GM19452 (cell line): ENCODE measurements around the gene KCMF1.

ENCODE experiments used
- ATAC-seq: cut with Tn5 transposase; IDR thresholded peaks from one replicate; pipeline ENCODE4 v1.9.1; 2021; ENCODE audit not compliant: unreplicated experiment

The KCMF1 gene

GRCh38 chr2:85019121-85019520, 48.2 kb downstream of the KCMF1 start:
- ATAC-seq, result no peak

GRCh38 chr2:85022232-85022631, 51.3 kb downstream of the KCMF1 start:
- ATAC-seq, result no peak

- no peak for ATAC-seq
These were observed 53.5 kb downstream of the KCMF1 start for GRCh38 chr2:85024372-85025047.

DNA sequence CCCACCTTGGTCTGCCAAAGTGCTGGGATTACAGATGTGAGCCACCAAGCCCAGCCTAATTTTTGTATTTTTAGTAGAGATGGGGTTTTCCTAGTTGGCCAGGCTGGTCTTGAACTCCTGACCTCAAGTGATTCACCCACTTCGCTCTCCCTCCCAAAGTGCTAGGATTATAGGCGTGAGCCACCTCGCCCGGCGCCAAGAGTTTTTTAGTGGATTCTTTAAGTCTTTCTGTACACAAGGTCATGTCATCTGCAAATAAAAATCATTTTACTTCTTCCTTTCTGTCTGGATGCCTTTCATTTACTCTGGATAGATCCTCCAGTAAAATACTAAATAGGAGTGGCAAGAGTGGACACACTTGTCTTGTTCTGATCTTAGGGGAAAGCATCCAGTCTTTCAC, 61.7 kb downstream of the KCMF1 start:
- ATAC-seq, result no peak

DNA sequence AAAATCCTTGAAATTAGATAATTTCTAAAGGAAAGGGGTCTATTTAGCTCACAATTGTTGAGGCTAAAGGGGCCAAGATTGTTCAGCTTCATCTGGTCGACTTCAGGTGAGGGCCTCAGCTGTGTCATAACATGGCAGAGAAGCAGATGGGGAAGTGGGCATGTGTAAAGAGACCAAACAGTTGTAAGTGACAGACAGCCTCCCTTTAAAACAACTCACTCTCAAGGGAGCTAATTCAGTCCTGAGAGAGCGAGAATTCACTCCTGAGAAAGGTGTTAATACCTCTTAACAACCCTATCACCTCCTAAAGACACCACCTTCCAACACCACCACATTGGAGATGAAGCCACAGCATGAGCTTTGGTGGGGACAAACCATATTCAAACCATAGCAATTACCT, 62.4 kb downstream of the KCMF1 start:
- ATAC-seq, result no peak

GRCh38 chr2:85034158-85034557, 63.2 kb downstream of the KCMF1 start:
- no peak for ATAC-seq

- no peak for ATAC-seq
These were observed 66.7 kb downstream of the KCMF1 start for GRCh38 chr2:85037622-85038021.

- ATAC-seq, result no peak
These were observed 71.4 kb downstream of the KCMF1 start for GRCh38 chr2:85042330-85042729.

GRCh38 chr2:85048534-85048933, 77.6 kb downstream of the KCMF1 start:
- ATAC-seq, result no peak

DNA sequence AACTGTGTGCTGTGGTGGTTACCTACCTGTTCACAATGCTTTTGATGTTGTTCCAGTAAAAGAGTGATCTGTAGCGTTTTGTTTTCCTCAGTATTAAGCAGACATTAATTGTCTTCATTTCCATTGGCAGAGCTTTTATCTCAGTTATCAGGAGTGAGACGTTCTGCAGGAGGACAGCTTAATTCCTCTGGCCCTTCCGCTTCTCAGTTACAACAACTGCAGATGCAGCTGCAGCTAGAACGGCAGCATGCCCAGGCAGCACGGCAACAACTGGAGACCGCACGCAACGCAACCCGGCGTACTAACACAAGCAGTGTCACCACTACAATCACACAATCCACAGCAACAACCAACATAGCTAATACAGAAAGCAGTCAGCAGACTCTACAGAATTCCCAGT, 78.3 kb downstream of the KCMF1 start:
- no peak for ATAC-seq

DNA sequence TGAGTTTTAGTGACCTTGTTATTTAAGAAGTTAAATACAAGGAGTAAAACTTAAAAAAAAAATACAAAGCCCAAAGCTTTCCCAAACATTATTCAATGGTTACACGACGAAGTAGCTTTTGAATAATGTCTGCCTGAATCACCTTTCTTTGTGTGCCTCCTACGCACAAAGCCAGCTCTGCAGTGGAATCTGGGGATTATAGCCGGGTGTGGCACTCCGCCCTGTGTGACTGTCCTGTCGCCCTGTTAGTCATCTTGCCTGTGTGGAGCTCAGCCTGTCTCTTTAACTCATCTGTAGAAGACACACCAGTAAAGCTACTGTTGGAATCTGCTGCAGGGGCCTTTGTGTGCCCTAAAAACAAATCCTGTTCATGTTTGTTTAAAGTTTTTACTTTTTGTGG, 82.8 kb downstream of the KCMF1 start:
- no peak for ATAC-seq

- ATAC-seq, result no peak
These were observed 86.4 kb downstream of the KCMF1 start for GRCh38 chr2:85057226-85057962.

GRCh38 chr2:85061896-85062295, 90.9 kb downstream of the KCMF1 start:
- ATAC-seq, result no peak

DNA sequence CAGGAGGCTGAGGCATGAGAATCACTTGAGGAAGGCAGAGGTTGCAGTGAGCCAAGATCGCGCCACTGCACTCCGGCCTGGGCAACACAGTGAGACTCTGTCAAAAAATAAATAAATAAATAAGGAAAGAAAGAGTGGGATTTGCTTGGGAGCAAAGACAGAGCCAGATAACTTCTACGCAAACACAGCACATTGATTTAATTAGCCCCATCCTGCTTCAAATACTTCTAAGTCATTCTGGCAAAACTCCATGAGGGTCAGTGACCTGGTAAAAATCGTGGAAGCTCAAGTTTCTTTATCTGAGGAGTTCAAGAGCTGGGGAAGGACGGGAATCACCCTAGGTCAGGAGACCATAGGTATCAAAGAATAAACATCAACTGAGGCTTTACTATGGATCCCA, 91.6 kb downstream of the KCMF1 start:
- ATAC-seq, result no peak

- no peak for ATAC-seq
These were observed 93.1 kb downstream of the KCMF1 start for GRCh38 chr2:85063981-85064599.

DNA sequence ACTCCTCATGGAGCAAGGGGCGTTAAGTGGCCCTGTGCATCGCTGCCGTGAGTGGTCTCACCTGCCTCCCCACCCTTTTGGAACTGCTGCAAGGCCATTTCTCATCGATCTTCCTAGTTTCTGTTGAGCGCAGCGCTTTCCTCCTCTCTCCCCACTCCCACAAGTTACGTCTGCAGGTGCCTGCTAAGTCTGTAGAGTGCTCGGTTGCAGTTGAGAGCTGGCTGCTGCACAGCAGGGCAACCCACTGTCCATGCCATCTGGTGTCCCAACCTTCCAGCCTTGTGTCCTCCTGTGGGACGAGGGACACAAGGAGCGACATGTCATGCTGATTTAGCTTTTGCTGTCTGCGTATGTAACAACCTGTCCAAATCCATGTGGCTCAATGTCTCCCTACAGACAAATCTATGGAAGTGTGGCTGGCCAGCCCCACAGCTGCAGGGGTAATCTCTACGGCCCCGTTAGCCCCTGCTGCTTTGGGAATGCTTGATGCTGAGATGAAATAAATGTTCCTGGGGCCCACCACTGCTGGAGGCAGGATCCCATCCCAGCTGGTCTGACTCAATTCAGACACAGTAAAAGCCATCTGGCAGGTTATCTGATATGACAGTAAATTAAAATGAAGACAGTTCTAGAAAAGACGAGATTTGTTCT, 94.1 kb downstream of the KCMF1 start:
- no peak for ATAC-seq

- no peak for ATAC-seq
These were observed 95.2 kb downstream of the KCMF1 start for GRCh38 chr2:85066006-85066740.

- peak; percentile 51 for ATAC-seq
These were observed 96.0 kb downstream of the KCMF1 start for GRCh38 chr2:85066874-85067351.

- no peak for ATAC-seq
These were observed 100.1 kb downstream of the KCMF1 start for GRCh38 chr2:85071096-85071495.

GRCh38 chr2:85073033-85073432, 102.1 kb downstream of the KCMF1 start:
- no peak for ATAC-seq
